HUES6 (cell line): ENCODE data around the gene RHOA.

Experiments used
- H3K27ac ChIP-seq: 2 replicates; pipeline ENCODE4 v1.7.0; 2013; ENCODE audit warnings: low read depth, mild to moderate bottlenecking, low read length, inconsistent platforms
- H3K27me3 ChIP-seq: 2 replicates; pipeline ENCODE4 v1.6.1; 2013; ENCODE audit warnings: low read length; ENCODE audit not compliant: control insufficient read depth, insufficient read depth
- H3K36me3 ChIP-seq: 2 replicates; pipeline ENCODE4 v1.6.1; 2013; ENCODE audit warnings: low read length; ENCODE audit not compliant: control insufficient read depth, insufficient read depth
- H3K4me1 ChIP-seq: 2 replicates; pipeline ENCODE4 v1.6.1; 2013; ENCODE audit warnings: low read length; ENCODE audit not compliant: control insufficient read depth, insufficient read depth
- H3K4me3 ChIP-seq: 2 replicates; pipeline ENCODE4 v1.5.1; 2013; ENCODE audit warnings: low read depth, low read length
- H3K9ac ChIP-seq: one replicate; pipeline ENCODE4 v1.6.1; 2013; ENCODE audit warnings: mild to moderate bottlenecking, low read length
- H3K9me3 ChIP-seq: 2 replicates; pipeline ENCODE4 v1.6.1; 2013; ENCODE audit warnings: low read depth, low read length; ENCODE audit not compliant: control insufficient read depth, insufficient read depth

The RHOA gene

DNA sequence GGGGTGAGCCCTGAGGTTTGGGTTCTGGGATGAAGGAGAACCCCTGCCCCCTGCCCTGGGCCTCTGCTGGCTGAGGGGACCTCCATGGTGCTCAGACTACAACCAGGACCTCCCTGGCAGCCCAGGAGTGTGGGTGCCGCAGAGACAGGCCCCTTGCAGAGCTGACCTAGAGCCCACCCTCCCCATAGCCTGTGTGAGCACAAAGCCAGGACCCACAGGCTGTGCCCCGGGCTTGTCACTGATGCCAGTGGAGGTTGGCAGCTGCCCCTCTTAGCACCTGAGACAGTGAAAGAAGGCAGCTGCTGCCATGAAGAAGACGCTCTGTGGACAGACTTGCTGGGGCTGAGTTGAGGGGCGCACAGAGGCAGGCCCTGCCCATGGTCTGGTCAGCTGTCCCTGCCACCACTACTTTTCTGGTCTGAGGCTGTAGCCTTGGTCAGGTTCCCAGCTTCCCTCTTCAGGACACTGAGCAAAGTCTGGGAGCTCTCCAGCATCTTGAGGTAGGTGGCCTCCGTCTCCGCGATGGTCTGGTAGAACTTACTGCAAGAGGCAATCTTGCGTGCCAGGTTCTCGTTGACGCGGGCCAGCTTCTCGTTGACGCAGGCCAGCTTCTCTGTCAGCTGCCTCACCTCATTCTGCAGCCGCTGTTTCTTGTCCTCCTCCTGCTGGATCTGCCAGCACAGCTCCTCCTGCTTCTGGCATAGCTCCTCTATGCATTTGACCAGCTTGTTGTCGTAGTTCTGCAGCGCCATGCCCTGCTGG, 94.9 kb downstream of the RHOA start:
- H3K27ac ChIP-seq: no peak overlapping the region
- H3K9ac ChIP-seq: no peak overlapping the region
- H3K27me3 ChIP-seq: no peaks in the 10 kb centered on the region
- H3K4me3 ChIP-seq: no peak overlapping the region
- peaks cover 33% of the 10 kb centered on the region for H3K36me3 ChIP-seq
- H3K4me1 ChIP-seq: no peaks in the 10 kb centered on the region
- no peaks in the 10 kb centered on the region for H3K9me3 ChIP-seq

GRCh38 chr3:49313896-49314688, 97.7 kb downstream of the RHOA start:
- no peak overlapping the region for H3K27ac ChIP-seq
- no peak overlapping the region for H3K4me3 ChIP-seq
- H3K9ac ChIP-seq: no peak overlapping the region
- H3K27me3 ChIP-seq: no peaks in the 10 kb centered on the region
- H3K4me1 ChIP-seq: no peaks in the 10 kb centered on the region
- peaks cover 35% of the 10 kb centered on the region for H3K36me3 ChIP-seq
- H3K9me3 ChIP-seq: no peaks in the 10 kb centered on the region

- Histone ChIP-seq H3K27me3 (no peaks in the 10 kb centered on the region), H3K4me3 (no peak overlapping the region), H3K9me3 (no peaks in the 10 kb centered on the region), H3K4me1 (no peaks in the 10 kb centered on the region), H3K27ac (no peak overlapping the region), H3K36me3 (peaks cover 39% of the 10 kb centered on the region), H3K9ac (no peak overlapping the region)
Measured at GRCh38 chr3:49311283-49311682, 100.5 kb downstream of the RHOA start.

DNA sequence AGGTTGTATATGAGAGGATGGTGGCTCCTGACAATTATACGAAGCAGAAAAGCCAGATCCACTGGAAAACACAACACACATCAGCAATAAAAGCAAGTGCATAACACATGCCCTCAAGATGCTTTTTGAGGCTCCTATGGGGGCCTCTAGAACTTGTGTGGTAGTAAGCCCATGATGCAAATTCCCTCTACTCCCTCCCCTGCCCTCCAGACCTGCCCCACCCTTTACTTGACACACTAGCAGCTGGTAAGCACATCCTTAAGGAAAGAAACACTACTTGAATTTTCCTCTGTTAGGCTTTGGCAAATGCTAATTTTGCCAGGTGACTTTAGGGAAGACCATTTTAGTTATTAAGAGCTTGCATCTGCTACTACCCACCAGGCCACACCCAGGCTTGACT, 101.1 kb downstream of the RHOA start:
- no peak overlapping the region for H3K4me3 ChIP-seq
- no peak overlapping the region for H3K27ac ChIP-seq
- no peak overlapping the region for H3K9ac ChIP-seq
- no peaks in the 10 kb centered on the region for H3K4me1 ChIP-seq
- no peaks in the 10 kb centered on the region for H3K27me3 ChIP-seq
- H3K9me3 ChIP-seq: no peaks in the 10 kb centered on the region
- H3K36me3 ChIP-seq: peaks cover 42% of the 10 kb centered on the region
